ENCODE results near the gene CRPPA.

Gene CRPPA

DNA sequence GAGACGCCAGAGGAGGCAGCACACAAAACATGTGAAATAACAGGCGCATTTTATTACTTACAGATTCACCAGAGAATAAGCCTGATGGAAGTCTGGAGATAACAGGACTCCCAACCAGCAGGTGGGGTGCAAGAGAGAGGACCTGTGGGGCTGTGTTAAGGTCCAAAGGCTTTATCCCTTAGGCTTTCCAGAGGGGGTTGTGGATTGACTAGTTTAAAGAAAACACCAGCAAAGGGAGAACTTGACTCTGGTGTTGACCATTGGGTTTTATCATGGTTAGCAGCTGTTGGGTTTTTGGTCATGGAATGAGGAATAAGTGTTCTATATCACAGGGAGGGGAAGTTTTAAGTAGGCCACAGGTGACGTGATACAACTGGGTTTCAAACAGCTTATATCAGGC, 1.6 kb upstream of the CRPPA start:
- DNase-seq, result no peak

DNA sequence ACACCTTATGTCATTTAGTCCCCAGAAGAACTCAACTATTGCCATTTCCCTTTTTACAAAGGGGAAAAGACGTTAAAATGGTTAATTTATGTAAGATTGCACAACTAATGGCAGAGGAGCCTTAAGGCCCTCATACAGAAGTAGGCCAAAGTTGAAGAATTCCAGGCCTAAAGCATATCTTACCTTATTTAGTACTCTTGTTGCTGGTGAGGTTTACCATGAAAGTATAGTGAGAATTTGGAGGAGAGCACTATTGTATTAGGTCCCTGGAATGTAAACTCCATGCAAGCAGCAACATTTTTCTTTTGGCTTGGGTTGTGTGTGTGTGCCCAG, 731 bp upstream of the CRPPA start:
- DNase-seq, result no peak

DNA sequence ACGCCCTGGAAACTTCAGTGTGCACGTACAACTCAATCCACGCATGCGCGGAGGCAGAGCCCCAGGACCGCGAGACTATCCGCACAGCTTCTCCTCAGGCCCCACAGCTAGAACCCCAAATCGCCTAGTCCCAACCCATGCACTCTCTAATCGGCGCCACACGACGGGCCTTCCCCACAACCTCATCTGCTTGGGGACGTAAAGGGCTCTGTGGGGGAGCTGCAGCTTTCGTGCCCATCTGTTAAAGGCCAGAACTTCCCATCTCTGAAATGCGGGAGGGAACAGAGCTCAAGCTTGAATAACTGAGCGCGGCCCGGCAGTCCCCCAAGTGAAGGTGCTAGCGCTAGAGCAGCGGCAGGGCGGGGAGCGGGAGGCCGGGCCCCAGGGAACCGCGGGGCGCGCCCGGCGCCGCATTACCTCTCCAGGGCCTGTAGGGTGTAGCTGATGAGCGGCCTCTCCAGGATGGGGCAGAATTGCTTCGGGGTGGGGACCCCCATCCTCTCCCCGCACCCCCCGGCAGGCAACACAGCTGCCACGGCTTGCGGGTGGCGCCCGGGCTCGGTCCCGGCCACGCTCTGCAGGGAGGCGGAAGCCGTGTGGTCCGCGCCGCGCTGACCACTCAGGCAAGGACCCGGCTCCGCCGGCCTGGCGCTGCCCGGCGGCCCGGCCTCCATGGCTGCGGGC, 547 bp downstream of the CRPPA start:
- peak; percentile 66 for DNase-seq

GRCh38 chr7:16420329-16420648, 1.0 kb downstream of the CRPPA start:
- DNase-seq, result no peak

DNA sequence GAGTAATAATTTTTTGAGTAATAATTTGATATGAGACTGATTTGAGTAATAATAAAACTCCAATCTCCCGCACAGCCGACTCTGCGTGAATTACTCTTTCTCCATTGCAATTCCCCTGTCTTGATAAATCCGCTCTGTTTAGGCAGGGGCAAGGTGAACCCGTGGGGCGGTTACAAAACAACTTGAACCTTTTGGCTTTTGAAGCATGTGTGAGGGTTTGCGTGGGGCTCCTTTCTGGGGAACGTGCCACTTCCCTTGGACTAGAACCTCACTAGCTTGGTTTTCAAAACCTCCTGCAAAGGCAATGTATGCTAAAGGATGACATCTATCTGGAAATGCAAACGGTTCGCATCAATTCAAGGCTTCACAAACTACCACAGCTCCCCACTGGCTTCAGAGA, 1.5 kb downstream of the CRPPA start:
- DNase-seq, result no peak

GRCh38 chr7:16419126-16419525, 2.2 kb downstream of the CRPPA start:
- no peak for DNase-seq

- DNase-seq, result no peak
Measured at GRCh38 chr7:16417906-16418305, 3.4 kb downstream of the CRPPA start.

DNA sequence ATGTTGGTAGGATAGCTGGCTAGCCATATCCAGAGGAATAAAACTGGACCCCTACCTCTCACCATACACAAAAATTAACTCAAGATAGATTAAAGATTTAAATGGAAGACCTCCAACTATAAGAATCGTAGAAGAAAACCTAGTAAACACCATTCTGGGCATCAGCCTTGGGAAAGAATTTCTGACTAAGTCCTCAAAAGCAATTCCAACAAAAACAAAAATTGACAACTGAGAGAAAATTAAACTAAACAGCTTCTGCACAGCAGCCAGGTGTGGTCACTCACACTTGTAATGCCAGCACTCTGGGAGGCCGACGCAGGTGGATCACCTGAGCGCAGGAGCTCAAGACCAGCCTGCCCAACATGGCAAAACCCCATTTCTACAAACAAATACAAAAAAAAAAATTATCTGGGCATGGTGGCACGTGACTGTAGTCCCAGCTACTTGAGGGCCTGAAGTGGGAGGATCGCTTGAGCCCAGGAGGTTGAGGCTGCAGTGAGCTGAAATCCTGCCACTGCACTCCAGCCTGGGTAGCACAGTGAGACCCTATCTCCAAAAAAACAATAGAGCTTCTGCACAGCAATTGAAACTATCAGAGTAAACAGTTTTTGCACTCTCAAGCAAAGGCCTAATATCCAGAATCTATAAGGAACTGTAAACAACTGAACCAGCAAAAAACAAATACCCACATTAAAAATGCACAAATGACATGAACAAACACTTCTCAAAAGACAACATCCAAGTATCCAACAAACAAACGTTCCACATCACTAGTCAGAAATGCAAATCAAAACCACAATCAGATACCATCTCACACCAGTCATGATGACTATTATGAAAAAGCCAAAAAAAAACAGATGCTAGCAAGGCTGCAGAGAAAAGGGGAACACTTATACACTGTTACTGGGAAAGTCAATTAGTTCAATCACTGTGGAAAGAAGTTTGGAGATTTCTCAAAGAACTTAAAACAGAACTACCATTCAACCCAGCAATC, 4.8 kb downstream of the CRPPA start:
- no peak for DNase-seq

DNA sequence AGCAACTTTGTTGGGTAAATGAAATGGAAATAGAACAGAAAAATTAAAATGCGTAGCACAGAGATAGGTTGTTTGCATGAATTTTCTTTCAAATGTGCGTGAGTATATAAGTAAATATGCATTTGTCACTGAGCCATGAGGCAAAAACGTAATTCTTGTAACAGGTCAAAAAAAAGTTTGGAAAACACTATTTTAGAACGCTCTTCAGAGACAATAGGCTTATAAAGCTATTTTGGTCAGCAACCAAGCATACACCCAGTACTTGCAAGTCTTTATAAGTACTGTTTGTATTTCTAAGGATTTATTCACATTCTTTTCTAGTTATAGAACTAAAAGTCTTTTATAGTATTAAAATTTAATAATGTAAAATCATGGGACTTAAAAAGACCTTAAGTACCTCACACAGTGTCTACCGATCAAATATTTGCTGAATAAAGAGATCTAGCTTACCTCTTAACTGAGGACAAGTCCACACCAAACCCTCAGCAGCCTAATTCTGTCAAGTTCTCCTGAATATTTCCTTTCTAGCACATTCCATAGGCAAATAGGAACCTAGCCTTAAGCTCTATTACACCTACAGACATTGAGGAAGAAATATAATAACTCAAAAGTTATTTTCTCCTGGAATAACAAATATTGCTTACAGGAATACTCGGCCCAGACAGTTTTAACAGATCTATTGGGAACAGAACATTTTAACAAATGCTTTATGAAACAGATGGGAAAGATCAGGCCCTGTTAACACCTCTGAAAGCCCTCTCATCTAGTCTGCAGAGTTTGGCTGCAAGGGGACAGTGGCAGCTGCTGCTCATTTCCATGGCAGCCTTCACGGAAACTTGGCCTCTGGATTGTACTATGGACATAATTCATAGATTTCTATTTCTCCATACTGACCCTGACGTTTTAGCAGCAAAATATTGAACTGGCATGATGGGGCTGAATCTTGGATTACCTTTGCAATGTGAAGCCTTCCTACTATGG, 8.8 kb downstream of the CRPPA start:
- DNase-seq, result no peak

DNA sequence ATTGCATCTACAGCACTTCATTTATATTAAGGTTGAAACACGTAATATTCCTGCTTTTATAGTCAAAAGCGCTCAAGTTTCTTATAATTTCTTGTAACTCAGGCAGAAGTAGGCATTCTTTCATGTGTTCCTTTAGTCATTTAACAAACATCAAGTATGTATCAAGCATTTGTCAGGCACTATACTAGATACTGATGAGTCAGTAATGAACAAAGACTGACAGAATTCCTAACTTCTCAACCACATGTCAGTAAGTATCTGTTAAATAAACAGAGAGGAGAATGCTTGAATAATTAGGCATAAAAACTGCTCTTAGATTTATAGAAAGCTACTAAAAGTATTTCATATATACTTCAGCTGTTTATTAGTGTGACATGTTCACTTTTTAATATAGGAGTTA, 9.9 kb downstream of the CRPPA start:
- no peak for DNase-seq

GRCh38 chr7:16409777-16410176, 11.6 kb downstream of the CRPPA start:
- DNase-seq, result no peak

DNA sequence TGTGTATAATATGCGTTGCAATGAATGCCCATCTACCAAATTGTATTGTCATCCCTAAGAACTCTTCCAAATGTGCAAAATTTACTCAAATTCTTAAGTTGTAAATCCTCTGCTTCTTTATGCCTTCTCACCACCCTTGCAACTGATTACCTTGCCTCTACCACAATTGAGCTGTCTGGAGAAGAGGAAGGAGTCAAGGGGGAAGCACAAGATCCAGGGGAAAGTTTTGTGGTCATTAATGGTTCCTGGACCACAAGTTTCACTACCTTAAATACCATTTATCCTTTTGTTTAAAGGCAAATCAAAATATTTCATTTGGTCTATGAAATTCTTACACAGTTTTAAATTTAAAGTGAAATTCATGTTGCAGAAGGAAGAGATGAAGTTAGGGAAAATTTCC, 16.7 kb downstream of the CRPPA start:
- no peak for DNase-seq

- no peak for DNase-seq
Measured at GRCh38 chr7:16403475-16403874, 17.9 kb downstream of the CRPPA start.

DNA sequence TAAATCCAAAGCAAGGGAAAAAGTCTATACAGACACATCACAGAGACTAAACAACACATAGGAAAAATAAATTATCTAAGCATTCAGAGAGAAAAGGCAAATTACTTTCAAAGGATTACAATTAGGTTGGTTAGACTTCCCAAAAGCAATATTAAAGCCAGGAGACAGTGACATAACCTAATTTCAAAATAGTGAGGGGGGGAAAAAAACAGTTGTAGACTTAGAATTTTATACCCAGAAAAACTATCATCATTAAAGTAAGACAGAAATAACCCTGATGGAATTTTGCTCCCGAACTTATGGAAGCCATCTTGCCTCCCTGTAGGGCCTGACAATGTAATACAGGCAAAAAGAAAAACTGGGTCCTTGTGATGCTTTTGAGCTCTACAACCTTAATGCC, 18.4 kb downstream of the CRPPA start:
- no peak for DNase-seq

DNA sequence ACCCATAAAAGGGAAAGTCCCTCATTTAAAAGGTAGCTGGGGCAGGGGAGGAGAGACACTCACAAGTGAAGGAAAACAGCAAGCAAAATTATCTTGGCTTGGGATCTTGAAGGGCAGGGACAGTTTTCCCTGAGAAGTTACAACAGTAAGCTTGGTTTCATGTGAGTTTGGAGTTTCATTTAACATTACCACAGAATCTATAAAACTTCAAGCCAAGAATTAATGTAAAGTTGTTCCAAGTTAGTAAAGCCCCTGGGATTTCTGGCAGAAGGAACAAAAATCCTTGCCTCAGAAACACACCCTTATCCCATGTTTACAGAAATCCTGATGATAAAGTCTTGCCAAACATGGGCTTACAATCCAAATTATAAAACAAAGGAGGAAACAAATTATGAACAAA, 19.2 kb downstream of the CRPPA start:
- no peak for DNase-seq

GRCh38 chr7:16400893-16401275, 20.5 kb downstream of the CRPPA start:
- DNase-seq, result no peak

DNA sequence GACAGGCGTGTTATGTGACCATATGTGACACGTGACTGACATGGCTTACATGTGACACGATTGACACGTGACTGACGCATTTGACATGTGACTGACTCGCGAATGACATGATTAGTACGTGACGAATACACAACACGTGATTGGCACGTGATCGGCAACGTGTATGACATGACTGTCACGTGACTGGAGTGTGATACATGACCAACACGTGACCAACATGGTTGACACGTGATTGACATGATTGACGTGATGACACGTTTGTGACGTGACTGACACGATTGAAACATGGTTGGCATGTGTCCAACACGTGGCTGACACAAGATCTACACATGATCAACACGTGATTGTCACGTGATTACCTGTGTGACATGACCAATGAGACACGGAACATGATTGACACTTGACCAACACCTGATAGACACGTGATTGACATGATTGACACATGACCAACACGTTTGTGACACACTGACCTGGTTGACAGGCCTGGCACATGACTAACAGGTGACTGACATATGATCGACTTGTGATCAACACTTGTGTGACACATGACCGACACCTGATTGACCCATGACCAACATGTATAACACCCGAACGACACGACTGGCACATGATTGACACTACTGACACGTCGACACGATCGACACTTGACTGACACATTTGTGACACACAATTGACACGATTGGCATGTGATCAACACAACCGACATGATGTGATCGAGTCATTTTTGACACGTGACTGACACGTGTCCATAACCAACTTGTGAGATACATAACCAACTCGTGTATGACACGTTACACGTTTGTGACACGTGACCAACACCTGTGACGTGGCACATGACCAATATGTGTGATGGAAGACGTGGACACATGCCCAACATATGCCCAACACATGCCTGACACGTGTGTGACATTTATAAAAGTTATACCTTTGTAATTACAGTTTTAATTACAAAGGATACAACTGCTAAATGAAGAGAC, 21.1 kb downstream of the CRPPA start:
- DNase-seq, result no peak

- DNase-seq, result no peak
Measured at GRCh38 chr7:16399265-16399831, 22.0 kb downstream of the CRPPA start.

- DNase-seq, result no peak
Measured at GRCh38 chr7:16398146-16399017, 23.0 kb downstream of the CRPPA start.

DNA sequence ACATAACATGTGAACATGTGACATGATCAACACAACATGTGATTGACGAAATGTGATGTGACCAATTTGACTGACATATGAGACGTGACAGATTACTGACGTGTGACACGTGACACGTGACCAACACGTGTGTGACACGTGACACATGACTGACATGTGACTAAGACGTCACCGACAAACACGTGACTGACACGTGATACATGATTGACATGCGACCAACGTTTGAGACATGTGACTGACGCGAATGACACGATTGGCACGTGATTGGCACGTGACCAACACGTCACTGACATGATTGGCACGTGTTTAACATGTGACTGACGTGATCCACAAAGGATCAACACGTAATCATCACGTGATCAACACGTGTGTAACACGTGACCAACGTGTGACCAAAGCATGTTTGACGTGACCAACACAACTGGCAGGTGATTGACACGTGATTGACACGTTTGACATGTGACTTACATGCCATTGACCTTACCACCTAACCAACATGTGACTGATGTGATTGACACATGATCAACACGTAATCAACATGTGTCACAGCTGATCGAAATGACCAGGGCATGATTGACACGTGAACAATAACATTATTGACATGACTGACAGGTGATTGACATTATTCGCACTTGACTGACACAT, 23.7 kb downstream of the CRPPA start:
- DNase-seq, result no peak
